ENCODE measurements around the gene CSF2. TPM values are rescaled to one million over a fixed set of nuclear protein-coding genes. Genes with fewer than 3 reads are reported as not detected.
"Not testable (repeated sequence)": the region's sequence is repeated elsewhere in the genome, so short reads cannot be mapped to it uniquely, and the experiment has no call there.

The CSF2 gene
- total RNA-seq, 1 donor from 2014 or later, result not detected

DNA sequence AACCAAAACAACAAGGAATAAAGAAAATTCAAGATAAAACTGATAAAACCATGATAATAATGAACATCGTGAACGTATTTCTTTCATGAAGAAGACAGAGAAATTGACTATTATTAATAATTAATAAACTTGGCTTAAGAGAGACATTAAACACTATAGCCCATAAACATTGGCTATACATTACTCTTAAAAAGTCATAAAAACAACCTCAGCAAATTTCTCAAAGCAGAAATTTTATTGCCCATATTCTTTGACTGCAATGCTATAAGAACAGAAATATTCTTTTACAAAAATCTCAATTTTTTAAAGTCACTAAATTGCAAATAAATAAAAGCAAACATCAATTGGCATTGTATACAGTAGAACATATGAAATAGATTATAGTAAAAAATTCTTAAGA, 42.5 kb downstream of the CSF2 start:
- Mint-ChIP-seq H3K36me3 (ENCODE audit: low read depth) (no peaks in the 10 kb centered on the region), H3K4me3 (ENCODE audit: unreplicated experiment) (no peak overlapping the region), H3K4me1 (ENCODE audit: low read depth) (no peaks in the 10 kb centered on the region), H3K9me3 (ENCODE audit: low read depth) (peaks cover 8% of the 10 kb centered on the region), H3K27me3 (ENCODE audit: low read depth) (peaks cover 9% of the 10 kb centered on the region), H3K27ac (ENCODE audit: unreplicated experiment) (no peak overlapping the region)
- DNase-seq (ENCODE audit: low spot score), result no peak
- TF ChIP-seq CTCF (IDR thresholded peaks at IDR 0.05), result no peak

- not testable (repeated sequence) for H3K36me3 Mint-ChIP-seq (ENCODE audit: low read depth); H3K27ac Mint-ChIP-seq (ENCODE audit: unreplicated experiment); DNase-seq (ENCODE audit: low spot score); H3K4me1 Mint-ChIP-seq (ENCODE audit: low read depth); H3K9me3 Mint-ChIP-seq (ENCODE audit: low read depth); H3K4me3 Mint-ChIP-seq (ENCODE audit: unreplicated experiment)
- peaks cover 19% of the 10 kb centered on the region for H3K27me3 Mint-ChIP-seq (ENCODE audit: low read depth)
Measured at GRCh38 chr5:132116909-132117489, 43.4 kb downstream of the CSF2 start.

- H3K27ac Mint-ChIP-seq (ENCODE audit: unreplicated experiment); H3K4me3 Mint-ChIP-seq (ENCODE audit: unreplicated experiment); H3K4me1 Mint-ChIP-seq (ENCODE audit: low read depth); H3K36me3 Mint-ChIP-seq (ENCODE audit: low read depth); DNase-seq (ENCODE audit: low spot score): not testable (repeated sequence)
- H3K9me3 Mint-ChIP-seq (ENCODE audit: low read depth), result peaks cover 22% of the 10 kb centered on the region
- H3K27me3 Mint-ChIP-seq (ENCODE audit: low read depth), result peaks cover 34% of the 10 kb centered on the region
Measured at GRCh38 chr5:132120717-132121116, 47.1 kb downstream of the CSF2 start.

GRCh38 chr5:132122971-132123370, 49.4 kb downstream of the CSF2 start:
- H3K4me3 Mint-ChIP-seq (ENCODE audit: unreplicated experiment); H3K27ac Mint-ChIP-seq (ENCODE audit: unreplicated experiment); H3K4me1 Mint-ChIP-seq (ENCODE audit: low read depth); DNase-seq (ENCODE audit: low spot score): not testable (repeated sequence)
- Mint-ChIP-seq H3K36me3 (ENCODE audit: low read depth) (peaks cover 20% of the 10 kb centered on the region), H3K9me3 (ENCODE audit: low read depth) (peaks cover 41% of the 10 kb centered on the region), H3K27me3 (ENCODE audit: low read depth) (peaks cover 55% of the 10 kb centered on the region)

- not testable (repeated sequence) for DNase-seq (ENCODE audit: low spot score); H3K4me1 Mint-ChIP-seq (ENCODE audit: low read depth); H3K4me3 Mint-ChIP-seq (ENCODE audit: unreplicated experiment); H3K27ac Mint-ChIP-seq (ENCODE audit: unreplicated experiment)
- Mint-ChIP-seq H3K27me3 (ENCODE audit: low read depth) (peaks cover 61% of the 10 kb centered on the region), H3K36me3 (ENCODE audit: low read depth) (peaks cover 25% of the 10 kb centered on the region), H3K9me3 (ENCODE audit: low read depth) (peaks cover 48% of the 10 kb centered on the region)
Measured at GRCh38 chr5:132123578-132123977, 50.0 kb downstream of the CSF2 start.

Other genes starting within 250 kb of the CSF2 start
- gene MEIKIN, start 128.1 kb upstream of the CSF2 start, total RNA-seq, result not detected in 3 replicates
- gene ACSL6, start 62.1 kb upstream of the CSF2 start, total RNA-seq, result not detected in 3 replicates
- gene IL3, start 13.1 kb upstream of the CSF2 start, total RNA-seq, result not detected in 3 replicates
- 261 to 304 TPM (median 302 TPM) in 3 replicates for gene P4HA2, start 154.1 kb downstream of the CSF2 start, total RNA-seq
- 55.1 to 97.8 TPM (median 59.2 TPM) in 3 replicates for gene PDLIM4, start 183.9 kb downstream of the CSF2 start, total RNA-seq
- 4.2 to 5.4 TPM (median 4.8 TPM) in 3 replicates for gene SLC22A4, start 220.6 kb downstream of the CSF2 start, total RNA-seq

Data from chondrocyte (in vitro differentiated cells).